GM21825 (cell line): Measurements from ENCODE around the gene CHD3.

Source experiments
- ATAC-seq: cut with Tn5 transposase; IDR thresholded peaks from one replicate; pipeline ENCODE4 v1.9.1; 2021; ENCODE audit warnings: mild to moderate bottlenecking, moderate library complexity; ENCODE audit not compliant: unreplicated experiment

The CHD3 gene

GRCh38 chr17:7888184-7888920 is at the start of gene CHD3:
Gene CHD3 (plus strand): TSS chr17:7888789. CDS start chr17:7889001, 212 bp downstream.
- ATAC-seq, result no peak

- ATAC-seq, result no peak
These were observed 49.3 kb upstream of the CHD3 start for GRCh38 chr17:7839190-7839875.

- no peak for ATAC-seq
These were observed 48.7 kb upstream of the CHD3 start for GRCh38 chr17:7839876-7840261.

GRCh38 chr17:7840441-7840840 is 48.1 kb upstream of the CHD3 start:
- ATAC-seq, result no peak

GRCh38 chr17:7840875-7841274 is 47.7 kb upstream of the CHD3 start:
- ATAC-seq, result no peak

- peak; percentile 8 for ATAC-seq
These were observed 47.1 kb upstream of the CHD3 start for GRCh38 chr17:7841396-7841914.

- ATAC-seq, result peak; percentile 13
These were observed 46.6 kb upstream of the CHD3 start for GRCh38 chr17:7841915-7842379.

- ATAC-seq, result peak; percentile 28
These were observed 46.0 kb upstream of the CHD3 start for GRCh38 chr17:7842380-7843256.

- ATAC-seq, result no peak
These were observed 45.4 kb upstream of the CHD3 start for GRCh38 chr17:7843257-7843535.

GRCh38 chr17:7843536-7844291 is 44.9 kb upstream of the CHD3 start:
- ATAC-seq, result peak; percentile 32

GRCh38 chr17:7844292-7845154 is 44.1 kb upstream of the CHD3 start:
- ATAC-seq, result peak; percentile 30

GRCh38 chr17:7845359-7846062 is 43.1 kb upstream of the CHD3 start:
- no peak for ATAC-seq

GRCh38 chr17:7846063-7846735 is 42.4 kb upstream of the CHD3 start:
- ATAC-seq, result no peak

GRCh38 chr17:7846765-7847661 is 41.6 kb upstream of the CHD3 start:
- ATAC-seq, result no peak

GRCh38 chr17:7848131-7848579 is 40.4 kb upstream of the CHD3 start:
- ATAC-seq, result no peak

GRCh38 chr17:7848739-7849129 is 39.9 kb upstream of the CHD3 start:
- ATAC-seq, result no peak

- no peak for ATAC-seq
These were observed 39.3 kb upstream of the CHD3 start for GRCh38 chr17:7849130-7849750.
